ENCODE results near the gene LNX1.

The LNX1 gene

GRCh38 chr4:53527326-53527725 is 64.0 kb downstream of the LNX1 start:
- Histone ChIP-seq H3K9me3 (ENCODE audit: control insufficient read depth, insufficient read depth, low read length) (no peaks in the 10 kb centered on the region), H3K9ac (ENCODE audit: low read depth, low read length) (no peak overlapping the region), H3K4me1 (ENCODE audit: insufficient read depth, low read length) (peaks cover 19% of the 10 kb centered on the region), H3K36me3 (ENCODE audit: insufficient read depth, low read length) (no peaks in the 10 kb centered on the region)

GRCh38 chr4:53522334-53522733 is 69.0 kb downstream of the LNX1 start:
- H3K9me3 ChIP-seq (ENCODE audit: control insufficient read depth, insufficient read depth, low read length), result no peaks in the 10 kb centered on the region
- no peaks in the 10 kb centered on the region for H3K36me3 ChIP-seq (ENCODE audit: insufficient read depth, low read length)
- peaks cover 8% of the 10 kb centered on the region for H3K4me1 ChIP-seq (ENCODE audit: insufficient read depth, low read length)
- H3K9ac ChIP-seq (ENCODE audit: low read depth, low read length), result no peak overlapping the region

- Histone ChIP-seq H3K9me3 (ENCODE audit: control insufficient read depth, insufficient read depth, low read length) (no peaks in the 10 kb centered on the region), H3K36me3 (ENCODE audit: insufficient read depth, low read length) (no peaks in the 10 kb centered on the region), H3K9ac (ENCODE audit: low read depth, low read length) (no peak overlapping the region), H3K4me1 (ENCODE audit: insufficient read depth, low read length) (peaks cover 5% of the 10 kb centered on the region; the same call in 1 of the 2 replicates)
Measured at GRCh38 chr4:53520116-53520515, 71.2 kb downstream of the LNX1 start.

GRCh38 chr4:53518807-53519206 is 72.5 kb downstream of the LNX1 start:
- peaks cover 5% of the 10 kb centered on the region; the same call in 1 of the 2 replicates for H3K4me1 ChIP-seq (ENCODE audit: insufficient read depth, low read length)
- H3K9me3 ChIP-seq (ENCODE audit: control insufficient read depth, insufficient read depth, low read length), result no peaks in the 10 kb centered on the region
- no peaks in the 10 kb centered on the region for H3K36me3 ChIP-seq (ENCODE audit: insufficient read depth, low read length)
- H3K9ac ChIP-seq (ENCODE audit: low read depth, low read length), result no peak overlapping the region

- H3K9ac ChIP-seq (ENCODE audit: low read depth, low read length), result no peak overlapping the region
- H3K4me1 ChIP-seq (ENCODE audit: insufficient read depth, low read length), result peaks cover 2% of the 10 kb centered on the region; the same call in 1 of the 2 replicates
- H3K36me3 ChIP-seq (ENCODE audit: insufficient read depth, low read length), result no peaks in the 10 kb centered on the region
- no peaks in the 10 kb centered on the region for H3K9me3 ChIP-seq (ENCODE audit: control insufficient read depth, insufficient read depth, low read length)
Measured at GRCh38 chr4:53515076-53515475, 76.2 kb downstream of the LNX1 start.

- H3K9ac ChIP-seq (ENCODE audit: low read depth, low read length), result no peak overlapping the region
- H3K36me3 ChIP-seq (ENCODE audit: insufficient read depth, low read length), result no peaks in the 10 kb centered on the region
- H3K9me3 ChIP-seq (ENCODE audit: control insufficient read depth, insufficient read depth, low read length), result no peaks in the 10 kb centered on the region
- no peaks in the 10 kb centered on the region for H3K4me1 ChIP-seq (ENCODE audit: insufficient read depth, low read length)
Measured at GRCh38 chr4:53514509-53514908, 76.8 kb downstream of the LNX1 start.

- H3K9me3 ChIP-seq (ENCODE audit: control insufficient read depth, insufficient read depth, low read length), result no peaks in the 10 kb centered on the region
- H3K4me1 ChIP-seq (ENCODE audit: insufficient read depth, low read length), result no peaks in the 10 kb centered on the region
- no peak overlapping the region for H3K9ac ChIP-seq (ENCODE audit: low read depth, low read length)
- H3K36me3 ChIP-seq (ENCODE audit: insufficient read depth, low read length), result no peaks in the 10 kb centered on the region
Measured at GRCh38 chr4:53512608-53513007, 78.7 kb downstream of the LNX1 start.

GRCh38 chr4:53511014-53511413 is 80.3 kb downstream of the LNX1 start:
- Histone ChIP-seq H3K4me1 (ENCODE audit: insufficient read depth, low read length) (no peaks in the 10 kb centered on the region), H3K9ac (ENCODE audit: low read depth, low read length) (no peak overlapping the region), H3K36me3 (ENCODE audit: insufficient read depth, low read length) (no peaks in the 10 kb centered on the region), H3K9me3 (ENCODE audit: control insufficient read depth, insufficient read depth, low read length) (no peaks in the 10 kb centered on the region)

- no peaks in the 10 kb centered on the region for H3K36me3 ChIP-seq (ENCODE audit: insufficient read depth, low read length)
- H3K9ac ChIP-seq (ENCODE audit: low read depth, low read length), result no peak overlapping the region
- H3K4me1 ChIP-seq (ENCODE audit: insufficient read depth, low read length), result no peaks in the 10 kb centered on the region
- H3K9me3 ChIP-seq (ENCODE audit: control insufficient read depth, insufficient read depth, low read length), result no peaks in the 10 kb centered on the region
Measured at GRCh38 chr4:53510321-53510720, 81.0 kb downstream of the LNX1 start.

GRCh38 chr4:53508446-53508845 is 82.8 kb downstream of the LNX1 start:
- Histone ChIP-seq H3K9me3 (ENCODE audit: control insufficient read depth, insufficient read depth, low read length) (no peaks in the 10 kb centered on the region), H3K36me3 (ENCODE audit: insufficient read depth, low read length) (no peaks in the 10 kb centered on the region), H3K4me1 (ENCODE audit: insufficient read depth, low read length) (no peaks in the 10 kb centered on the region), H3K9ac (ENCODE audit: low read depth, low read length) (no peak overlapping the region)

- no peak overlapping the region for H3K9ac ChIP-seq (ENCODE audit: low read depth, low read length)
- no peaks in the 10 kb centered on the region for H3K9me3 ChIP-seq (ENCODE audit: control insufficient read depth, insufficient read depth, low read length)
- no peaks in the 10 kb centered on the region for H3K36me3 ChIP-seq (ENCODE audit: insufficient read depth, low read length)
- H3K4me1 ChIP-seq (ENCODE audit: insufficient read depth, low read length), result no peaks in the 10 kb centered on the region
Measured at GRCh38 chr4:53507671-53508286, 83.5 kb downstream of the LNX1 start.

GRCh38 chr4:53507058-53507457 is 84.2 kb downstream of the LNX1 start:
- H3K36me3 ChIP-seq (ENCODE audit: insufficient read depth, low read length), result no peaks in the 10 kb centered on the region
- H3K9me3 ChIP-seq (ENCODE audit: control insufficient read depth, insufficient read depth, low read length), result no peaks in the 10 kb centered on the region
- no peaks in the 10 kb centered on the region for H3K4me1 ChIP-seq (ENCODE audit: insufficient read depth, low read length)
- no peak overlapping the region for H3K9ac ChIP-seq (ENCODE audit: low read depth, low read length)

- no peaks in the 10 kb centered on the region for H3K4me1 ChIP-seq (ENCODE audit: insufficient read depth, low read length)
- H3K9ac ChIP-seq (ENCODE audit: low read depth, low read length), result no peak overlapping the region
- H3K36me3 ChIP-seq (ENCODE audit: insufficient read depth, low read length), result no peaks in the 10 kb centered on the region
- no peaks in the 10 kb centered on the region for H3K9me3 ChIP-seq (ENCODE audit: control insufficient read depth, insufficient read depth, low read length)
Measured at GRCh38 chr4:53505947-53506346, 85.3 kb downstream of the LNX1 start.

- Histone ChIP-seq H3K4me1 (ENCODE audit: insufficient read depth, low read length) (peaks cover 7% of the 10 kb centered on the region; the same call in 1 of the 2 replicates), H3K9me3 (ENCODE audit: control insufficient read depth, insufficient read depth, low read length) (no peaks in the 10 kb centered on the region), H3K36me3 (ENCODE audit: insufficient read depth, low read length) (no peaks in the 10 kb centered on the region), H3K9ac (ENCODE audit: low read depth, low read length) (no peak overlapping the region)
Measured at GRCh38 chr4:53502094-53502493, 89.2 kb downstream of the LNX1 start.

- H3K9me3 ChIP-seq (ENCODE audit: control insufficient read depth, insufficient read depth, low read length), result no peaks in the 10 kb centered on the region
- H3K9ac ChIP-seq (ENCODE audit: low read depth, low read length), result no peak overlapping the region
- no peaks in the 10 kb centered on the region for H3K36me3 ChIP-seq (ENCODE audit: insufficient read depth, low read length)
- H3K4me1 ChIP-seq (ENCODE audit: insufficient read depth, low read length), result peaks cover 8% of the 10 kb centered on the region; the same call in 1 of the 2 replicates
Measured at GRCh38 chr4:53501561-53501960, 89.7 kb downstream of the LNX1 start.

Measured in ES-I3 (cell line).